GM18858 (cell line): Measurements from ENCODE around the gene ZFAND5.

ENCODE experiments used
- ATAC-seq: cut with Tn5 transposase; IDR thresholded peaks from one replicate; pipeline ENCODE4 v1.9.1; 2021; ENCODE audit not compliant: unreplicated experiment

ZFAND5 gene

GRCh38 chr9:72364679-72365524 is at the start of gene ZFAND5:
Gene ZFAND5 (minus strand): TSS chr9:72365208. CDS start chr9:72360778, 4,430 bp downstream.
- ATAC-seq, result peak; percentile 67

GRCh38 chr9:72412483-72413040 is 47.6 kb upstream of the ZFAND5 start:
- ATAC-seq, result no peak

GRCh38 chr9:72410214-72410613 is 45.2 kb upstream of the ZFAND5 start:
- no peak for ATAC-seq

GRCh38 chr9:72407114-72407513 is 42.1 kb upstream of the ZFAND5 start:
- ATAC-seq, result no peak

GRCh38 chr9:72402744-72403143 is 37.7 kb upstream of the ZFAND5 start:
- ATAC-seq, result no peak

GRCh38 chr9:72401396-72401795 is 36.4 kb upstream of the ZFAND5 start:
- no peak for ATAC-seq

- ATAC-seq, result no peak
Measured at GRCh38 chr9:72400866-72401265, 35.9 kb upstream of the ZFAND5 start.

- ATAC-seq, result no peak
Measured at GRCh38 chr9:72399391-72399790, 34.4 kb upstream of the ZFAND5 start.

- ATAC-seq, result no peak
Measured at GRCh38 chr9:72396247-72397091, 31.5 kb upstream of the ZFAND5 start.

GRCh38 chr9:72394066-72394465 is 29.1 kb upstream of the ZFAND5 start:
- no peak for ATAC-seq

- ATAC-seq, result no peak
Measured at GRCh38 chr9:72390907-72391306, 25.9 kb upstream of the ZFAND5 start.

GRCh38 chr9:72386186-72386585 is 21.2 kb upstream of the ZFAND5 start:
- ATAC-seq, result no peak

GRCh38 chr9:72384710-72385485 is 19.9 kb upstream of the ZFAND5 start:
- ATAC-seq, result no peak

GRCh38 chr9:72383978-72384709 is 19.1 kb upstream of the ZFAND5 start:
- ATAC-seq, result no peak

GRCh38 chr9:72382405-72382804 is 17.4 kb upstream of the ZFAND5 start:
- no peak for ATAC-seq

GRCh38 chr9:72377041-72377440 is 12.0 kb upstream of the ZFAND5 start:
- no peak for ATAC-seq

- ATAC-seq, result no peak
Measured at GRCh38 chr9:72371151-72371550, 6.1 kb upstream of the ZFAND5 start.

- ATAC-seq, result no peak
Measured at GRCh38 chr9:72365525-72366256, 683 bp upstream of the ZFAND5 start.

- ATAC-seq, result peak; percentile 23
Measured at GRCh38 chr9:72363908-72364678, 915 bp downstream of the ZFAND5 start.
